Measurements from ENCODE around the gene FAM219B. TPM values are rescaled to one million over a fixed set of nuclear protein-coding genes. Genes with fewer than 3 reads are reported as not detected.

The FAM219B gene
- total RNA-seq, 1 donor: 35.9 TPM

DNA sequence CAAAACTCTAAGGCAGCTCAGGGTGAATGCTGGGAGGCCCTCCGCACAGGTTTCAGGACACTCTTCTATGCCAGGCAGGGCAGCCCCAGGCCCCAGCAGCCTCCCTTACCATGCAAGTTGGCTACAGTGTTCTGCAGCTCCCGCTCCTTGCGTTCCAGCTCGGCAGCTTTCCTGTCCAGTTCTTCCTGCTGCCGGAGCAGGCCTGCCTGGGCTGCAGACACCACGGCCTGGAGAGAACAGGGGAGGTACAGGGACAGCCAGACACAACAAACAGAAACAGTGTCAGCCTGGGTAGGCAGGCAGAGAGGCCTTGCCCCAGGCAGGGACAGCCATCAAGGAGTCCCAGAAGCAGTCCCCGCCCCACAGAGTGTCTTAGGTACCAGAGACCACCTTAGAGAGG lies 54.7 kb downstream of the FAM219B start:
- no peak for DNase-seq (ENCODE audit: low read depth)
- TF ChIP-seq CTCF (IDR thresholded peaks at IDR 0.05; ENCODE audit: insufficient read depth, low read length): no peak
- H3K4me3 ChIP-seq (ENCODE audit: low read depth, low read length): no peak overlapping the region

GRCh38 chr15:74850393-74850792 lies 56.3 kb downstream of the FAM219B start:
- no peak for TF ChIP-seq CTCF (IDR thresholded peaks at IDR 0.05; ENCODE audit: insufficient read depth, low read length)
- H3K4me3 ChIP-seq (ENCODE audit: low read depth, low read length): no peak overlapping the region
- no peak for DNase-seq (ENCODE audit: low read depth)

Other genes with a start within 250 kb of the FAM219B start
- gene EDC3, start 210.8 kb downstream of the FAM219B start, total RNA-seq (ENCODE audit: low replicate concordance): 11.3 and 16.6 TPM in 2 replicates
- 0.63 TPM in 1 of 2 replicates, not detected in the other for gene CYP1A1, start 181.3 kb downstream of the FAM219B start, total RNA-seq (ENCODE audit: low replicate concordance)
- gene CYP1A2, start 158.0 kb downstream of the FAM219B start, total RNA-seq (ENCODE audit: low replicate concordance): not detected in 2 replicates
- gene CSK, start 124.8 kb downstream of the FAM219B start, total RNA-seq (ENCODE audit: low replicate concordance): 8.0 and 28.1 TPM in 2 replicates
- not detected in 2 replicates for gene LMAN1L, start 94.0 kb downstream of the FAM219B start, total RNA-seq (ENCODE audit: low replicate concordance)
- gene CPLX3, start 80.2 kb downstream of the FAM219B start, total RNA-seq (ENCODE audit: low replicate concordance): not detected in 2 replicates
- gene ULK3, start 63.7 kb downstream of the FAM219B start, total RNA-seq (ENCODE audit: low replicate concordance): 15.1 and 17.7 TPM in 2 replicates
- 18.5 and 29.6 TPM in 2 replicates for gene SCAMP2, start 33.5 kb downstream of the FAM219B start, total RNA-seq (ENCODE audit: low replicate concordance)
- gene MPI, start 16.8 kb downstream of the FAM219B start, total RNA-seq (ENCODE audit: low replicate concordance): 39.7 and 48.3 TPM in 2 replicates
- gene COX5A, start 31.2 kb upstream of the FAM219B start, total RNA-seq (ENCODE audit: low replicate concordance): 5.3 and 63.0 TPM in 2 replicates
- 4.1 and 8.8 TPM in 2 replicates for gene RPP25, start 49.9 kb upstream of the FAM219B start, total RNA-seq (ENCODE audit: low replicate concordance)
- gene SCAMP5, start 88.7 kb upstream of the FAM219B start, total RNA-seq (ENCODE audit: low replicate concordance): 1.1 and 2.2 TPM in 2 replicates
- gene PPCDC, start 116.7 kb upstream of the FAM219B start, total RNA-seq (ENCODE audit: low replicate concordance): 2.5 and 11.8 TPM in 2 replicates